A549 (cell line): Measurements from ENCODE around the gene SND1. TPM values are rescaled to one million over a fixed set of nuclear protein-coding genes. Genes with fewer than 3 reads are reported as not detected.

Experiments used
- ATAC-seq, 2 experiments: fragments of 200-7000 bp in 1 of 2; fragments of >200 bp in 1 of 2; cut with Nextera tagmentation in 1 of 2; cut with Tn5 transposase in 1 of 2; 3 replicates each; pipeline versions ENCODE4 v1.8.0 to v1.9.1; 2018 to 2020; ENCODE audit warnings: mild to moderate bottlenecking in 1 of 2, moderate library complexity in 1 of 2
- CTCF ChIA-PET: fragments of 300-600 bp; sonication (Branson Sonifier 250); formaldehyde crosslinking; extraction: SDS; loops from one replicate; lab custom pipeline; 2021; ENCODE audit warnings: antibody characterized with exemption, inconsistent platforms; lab: Yijun Ruan, JAX
- POLR2A ChIA-PET: fragments of 350-600 bp; formaldehyde crosslinking; extraction: SDS; loops from one replicate; lab custom pipeline; 2021; ENCODE audit warnings: antibody characterized with exemption, inconsistent platforms; lab: Yijun Ruan, JAX
- DNase-seq, 2 experiments: peaks; one replicate each; pipeline versions ENCODE4 v3.0.0 to v3.0.0-alpha.2; 2011 to 2016; ENCODE audit warnings: low read depth in 1 of 2, low spot score in 1 of 2
- FAIRE-seq: peaks from 2 replicates; lab custom pipeline; 2011; peaks lifted over from hg19 to GRCh38; lab: Jason Lieb, UNC
- H3K27ac ChIP-seq, 2 experiments: fragments of >200 bp; sonication (Bioruptor Twin); formaldehyde crosslinking; 3 replicates each; pipeline ENCODE4 v1.5.1; 2016 to 2017
- H3K4me1 ChIP-seq: fragments of >200 bp; sonication (Bioruptor Twin); formaldehyde crosslinking; 3 replicates; pipeline ENCODE4 v1.6.1; 2016
- H3K4me2 ChIP-seq: fragments of >200 bp; sonication (Bioruptor Twin); formaldehyde crosslinking; 3 replicates; pipeline ENCODE4 v1.6.1; 2016
- H3K4me3 ChIP-seq: fragments of >200 bp; sonication (Bioruptor Twin); formaldehyde crosslinking; 3 replicates; pipeline ENCODE4 v1.5.1; 2016
- H3K9me3 ChIP-seq: fragments of >200 bp; sonication (Bioruptor Twin); formaldehyde crosslinking; 3 replicates; pipeline ENCODE4 v1.6.1; 2016
- ATOH8 ChIP-seq: fragments of 250-450 bp; sonication (Bioruptor Pico); IDR thresholded peaks from 2 replicates; pipeline ENCODE4 v1.5.0; 2020; ENCODE audit warnings: low read depth, mild to moderate bottlenecking, moderate library complexity
- CBX2 ChIP-seq: fragments of 200-600 bp; sonication (generic); IDR thresholded peaks from 2 replicates; pipeline ENCODE4 v1.6.1; 2016; ENCODE audit warnings: low read depth, mild to moderate bottlenecking, borderline replicate concordance
- CHD4 ChIP-seq: fragments of 200-600 bp; sonication (generic); IDR thresholded peaks from 2 replicates; pipeline ENCODE4 v1.6.1; 2016; ENCODE audit warnings: antibody characterized with exemption, mild to moderate bottlenecking, borderline replicate concordance
- EHF ChIP-seq: fragments of 250-450 bp; sonication (Bioruptor Pico); IDR thresholded peaks from 2 replicates; pipeline ENCODE4 v1.5.0; 2020; ENCODE audit warnings: mild to moderate bottlenecking
- EHMT2 ChIP-seq: fragments of 200-600 bp; sonication (generic); IDR thresholded peaks from 2 replicates; pipeline ENCODE4 v1.6.1; 2016; ENCODE audit warnings: antibody characterized with exemption, low read depth, mild to moderate bottlenecking, moderate library complexity
- ELK1 ChIP-seq: fragments of 150-350 bp; IDR thresholded peaks from 2 replicates; pipeline ENCODE4 v1.6.1; 2014; ENCODE audit warnings: low read depth, mild to moderate bottlenecking, low read length
- EP300 ChIP-seq, 2 experiments: fragments of >200 bp; sonication (Bioruptor Twin); formaldehyde crosslinking; IDR thresholded peaks; 2 replicates in 1 of 2; 3 replicates in 1 of 2; pipeline ENCODE4 v1.6.1; 2016 to 2017
- GATA3 ChIP-seq: IDR thresholded peaks from 2 replicates; pipeline ENCODE4 v1.6.1; 2012; ENCODE audit warnings: borderline replicate concordance
- HEYL ChIP-seq: fragments of 250-450 bp; sonication (Bioruptor Pico); IDR thresholded peaks from 2 replicates; pipeline ENCODE4 v1.8.0; 2021; ENCODE audit warnings: mild to moderate bottlenecking, moderate library complexity
- HMGXB4 ChIP-seq: fragments of 250-450 bp; sonication (Bioruptor Pico); IDR thresholded peaks from 2 replicates; pipeline ENCODE4 v1.5.0; 2021; ENCODE audit warnings: mild to moderate bottlenecking, moderate library complexity, borderline replicate concordance
- HOXA7 ChIP-seq: fragments of 250-450 bp; sonication (Bioruptor Pico); IDR thresholded peaks from 2 replicates; pipeline ENCODE4 v1.5.0; 2020; ENCODE audit warnings: mild to moderate bottlenecking, moderate library complexity
- HOXB5 ChIP-seq: fragments of 250-450 bp; sonication (Bioruptor Pico); IDR thresholded peaks from 2 replicates; pipeline ENCODE4 v1.5.0; 2020; ENCODE audit warnings: mild to moderate bottlenecking, moderate library complexity
- JUN ChIP-seq, 2 experiments: fragments of >200 bp; sonication (Bioruptor Twin); formaldehyde crosslinking; IDR thresholded peaks; 2 replicates in 1 of 2; 3 replicates in 1 of 2; pipeline ENCODE4 v1.6.1; 2016 to 2017
- MYC ChIP-seq: IDR thresholded peaks from 2 replicates; pipeline ENCODE4 v1.6.1; 2012; ENCODE audit warnings: mild to moderate bottlenecking, inconsistent platforms, low read length, improper control_type of control experiment, borderline replicate concordance
- NFE2L2 ChIP-seq: fragments of 150-350 bp; conservative IDR thresholded peaks from 2 replicates; pipeline ENCODE4 v1.6.1; 2014; ENCODE audit warnings: low read length
- PBX3 ChIP-seq: IDR thresholded peaks from 2 replicates; pipeline ENCODE4 v1.6.1; 2012
- POLR2A ChIP-seq: IDR thresholded peaks from 2 replicates; pipeline ENCODE4 v1.6.1; 2012; ENCODE audit warnings: mild to moderate bottlenecking, low read length
- POLR2AphosphoS2 ChIP-seq: conservative IDR thresholded peaks from 2 replicates; pipeline ENCODE4 v1.6.1; 2012; ENCODE audit warnings: low read length, improper control_type of control experiment, inconsistent platforms
- RAD21 ChIP-seq, 2 experiments: fragments of >200 bp in 1 of 2; sonication (Bioruptor Twin) in 1 of 2; formaldehyde crosslinking in 1 of 2; IDR thresholded peaks in 1 of 2; conservative IDR thresholded peaks in 1 of 2; 2 replicates in 1 of 2; 3 replicates in 1 of 2; pipeline ENCODE4 v1.6.1; 2012 to 2018; ENCODE audit warnings: inconsistent platforms in 1 of 2
- RARB ChIP-seq: fragments of 250-450 bp; sonication (Bioruptor Pico); IDR thresholded peaks from 2 replicates; pipeline ENCODE4 v1.8.0; 2021; ENCODE audit warnings: mild to moderate bottlenecking, moderate library complexity
- SMC3 ChIP-seq: fragments of >200 bp; sonication (Bioruptor Twin); formaldehyde crosslinking; IDR thresholded peaks from 3 replicates; pipeline ENCODE4 v1.6.1; 2018; ENCODE audit warnings: inconsistent platforms
- SREBF2 ChIP-seq: fragments of 450-650 bp; IDR thresholded peaks from 2 replicates; pipeline ENCODE4 v1.6.1; 2014; ENCODE audit warnings: mild to moderate bottlenecking, moderate library complexity
- TFCP2L1 ChIP-seq: fragments of 250-450 bp; sonication (Bioruptor Pico); IDR thresholded peaks from 2 replicates; pipeline ENCODE4 v1.5.0; 2021; ENCODE audit warnings: mild to moderate bottlenecking
- USF2 ChIP-seq: fragments of 450-650 bp; IDR thresholded peaks from 2 replicates; pipeline ENCODE4 v1.6.1; 2014; ENCODE audit warnings: antibody characterized with exemption
- ZFP36 ChIP-seq: fragments of 450-650 bp; IDR thresholded peaks from 2 replicates; pipeline ENCODE4 v1.6.1; 2014; ENCODE audit warnings: borderline replicate concordance; ENCODE audit not compliant: partially characterized antibody
- ZNF302 ChIP-seq: fragments of 250-450 bp; sonication (Bioruptor Pico); IDR thresholded peaks from 2 replicates; pipeline ENCODE4 v1.9.0; 2021; ENCODE audit warnings: inconsistent platforms, mild to moderate bottlenecking, moderate library complexity
- WGBS: methylation state at CpG from one replicate; pipeline ENCODE4 v1.1.6; 2017; ENCODE audit errors: missing lambda C conversion rate; 5-methylcytosine and 5-hydroxymethylcytosine counted together
- polyA plus RNA-seq, 4 experiments: library from polyadenylated mRNA; depleted of rRNA in 3 of 4; stranded (reverse); fragments of >200 nt; fragmentation: RNase III in 1 of 4; extraction: RNeasy Plus Mini Kit Qiagen cat#74134 plus additional on column Dnase treatment in 1 of 4; gene quantifications; 2 replicates in 3 of 4; 3 replicates in 1 of 4; pipeline ENCODE4 v1.2.3, GENCODE V29; 2011 to 2017

The SND1 gene
- polyA plus RNA-seq, 2 of the 4 experiments (the other 2 are of a cell fraction): 102 to 138 TPM

- H3K9me3 ChIP-seq: no peaks in the 10 kb centered on the region
- ATAC-seq (no peak), DNase-seq (no peak), FAIRE-seq (no peak)
- POLR2A ChIA-PET: no interaction called here
- CTCF ChIA-PET: no interaction called here
- H3K4me2 ChIP-seq: no peak overlapping the region
- TF ChIP-seq SREBF2: no peak
- TF ChIP-seq HOXB5 (CRISPR knock-in tag): no peak
- TF ChIP-seq HMGXB4 (CRISPR knock-in tag): no peak
- TF ChIP-seq POLR2A: no peak
- no peak for TF ChIP-seq RARB
- TF ChIP-seq CBX2: no peak
- TF ChIP-seq TFCP2L1 (CRISPR knock-in tag): no peak
- TF ChIP-seq RAD21 (conservative IDR thresholded peaks at IDR 0.05 in 1 of 2, IDR thresholded peaks at IDR 0.05 in 1 of 2): no peak
- no peak overlapping the region for H3K27ac ChIP-seq
- H3K4me3 ChIP-seq: no peak overlapping the region
- peaks cover 10% of the 10 kb centered on the region; the same call in 1 of the 3 replicates for H3K4me1 ChIP-seq
- WGBS: 96% methylated on average over 7 of the region's 7 CpGs
Measured at GRCh38 chr7:127702938-127703337, 50.9 kb downstream of the SND1 start.

GRCh38 chr7:127704211-127704610, 52.2 kb downstream of the SND1 start:
- CTCF ChIA-PET: interaction anchor here (0.5 to 2.2 kb wide), 4 partner anchors 12 to 506 kb away, joined by 3 to 19 read pairs (median 6); no protein-coding TSS in a partner anchor
- FAIRE-seq (no peak), ATAC-seq (no peak), DNase-seq (no peak)
- no peak for TF ChIP-seq EHMT2
- Histone ChIP-seq H3K4me3 (no peak overlapping the region), H3K27ac (no peak overlapping the region), H3K4me1 (peaks cover 10% of the 10 kb centered on the region; the same call in 1 of the 3 replicates), H3K4me2 (no peak overlapping the region), H3K9me3 (no peaks in the 10 kb centered on the region)
- WGBS: 94% methylated on average over 1 of the region's 1 CpG
- POLR2A ChIA-PET: no interaction called here

GRCh38 chr7:127705461-127705959, 53.5 kb downstream of the SND1 start:
- POLR2A ChIA-PET: no interaction called here
- no peak for TF ChIP-seq ZNF302
- WGBS: 84% methylated on average over 6 of the region's 6 CpGs
- Histone ChIP-seq H3K27ac (no peak overlapping the region), H3K4me2 (no peak overlapping the region), H3K4me3 (no peak overlapping the region), H3K4me1 (peaks cover 10% of the 10 kb centered on the region; the same call in 1 of the 3 replicates), H3K9me3 (peaks cover 6% of the 10 kb centered on the region; the same call in 2 of the 3 replicates)
- DNase-seq (no peak), FAIRE-seq (no peak), ATAC-seq (no peak)
- CTCF ChIA-PET: interaction anchor here (2.2 kb wide), 2 partner anchors 502 to 504 kb away, joined by 7 to 19 read pairs; no protein-coding TSS in a partner anchor

GRCh38 chr7:127706766-127707165, 54.8 kb downstream of the SND1 start:
- peaks cover 18% of the 10 kb centered on the region for H3K9me3 ChIP-seq
- FAIRE-seq (no peak), DNase-seq (no peak), ATAC-seq (no peak)
- peaks cover 10% of the 10 kb centered on the region; the same call in 1 of the 3 replicates for H3K4me1 ChIP-seq
- H3K4me3 ChIP-seq: no peak overlapping the region
- H3K27ac ChIP-seq: no peak overlapping the region
- ChIA-PET CTCF (interaction anchor here (4.0 to 5.3 kb wide), 2 partner anchors 13 to 504 kb away, joined by 36 to 81 read pairs; no protein-coding TSS in a partner anchor), POLR2A (no interaction called here)
- no peak overlapping the region for H3K4me2 ChIP-seq
- TF ChIP-seq CHD4: no peak
- TF ChIP-seq EHF (CRISPR knock-in tag): no peak
- no peak for TF ChIP-seq ATOH8
- no peak for TF ChIP-seq GATA3
- no peak for TF ChIP-seq HOXA7
- no peak for TF ChIP-seq ELK1
- TF ChIP-seq EHMT2: no peak
- TF ChIP-seq HOXB5 (CRISPR knock-in tag): no peak
- TF ChIP-seq EP300 (IDR thresholded peaks at IDR 0.05): no peak
- TF ChIP-seq POLR2AphosphoS2: no peak
- no peak for TF ChIP-seq ZFP36
- TF ChIP-seq HEYL (CRISPR knock-in tag): no peak
- no peak for TF ChIP-seq USF2
- TF ChIP-seq SMC3: no peak
- no peak for TF ChIP-seq MYC
- TF ChIP-seq PBX3: no peak
- no peak for TF ChIP-seq NFE2L2
- no peak for TF ChIP-seq JUN (IDR thresholded peaks at IDR 0.05)
- TF ChIP-seq SREBF2: no peak
